Breast epithelium (tissue), 4 donors: ENCODE data around the gene RHOB. TPM values are rescaled to one million over a fixed set of nuclear protein-coding genes. Genes with fewer than 3 reads are reported as not detected.
"Not testable (repeated sequence)": the region's sequence is repeated elsewhere in the genome, so short reads cannot be mapped to it uniquely, and the experiment has no call there.

Experiments
- DNase-seq, 2 donors: peaks; one replicate each; pipeline ENCODE4 v3.0.0-alpha.2; 2019; ENCODE audit warnings: low spot score in 2 of 2
- H3K27ac ChIP-seq, 2 donors: fragments of 200-600 bp; sonication (generic) in 1 of 2; one replicate each; pipeline ENCODE4 v1.5.1; 2016 to 2019; ENCODE audit warnings: mild to moderate bottlenecking in 1 of 2
- H3K27me3 ChIP-seq, 2 donors: fragments of 200-600 bp; sonication (generic) in 1 of 2; one replicate each; pipeline versions ENCODE4 v1.5.1 to v1.6.0; 2017 to 2019; ENCODE audit warnings: control low read depth in 1 of 2, mild to moderate bottlenecking in 1 of 2
- H3K36me3 ChIP-seq: fragments of 200-600 bp; one replicate; pipeline ENCODE4 v1.5.1; 2019
- H3K4me1 ChIP-seq, 2 donors: fragments of 200-600 bp; sonication (generic); one replicate each; pipeline ENCODE4 v1.5.1; 2016 to 2019; ENCODE audit warnings: control low read depth in 1 of 2
- H3K4me3 ChIP-seq, 3 donors: fragments of 200-600 bp; sonication (generic); 1 replicate in 2 of 3; 2 replicates in 1 of 3; pipeline ENCODE4 v1.5.1; 2016 to 2019; ENCODE audit warnings: mild to moderate bottlenecking in 3 of 3, moderate library complexity in 2 of 3
- H3K9me3 ChIP-seq, 2 donors: fragments of 200-600 bp; sonication (generic) in 1 of 2; one replicate each; pipeline ENCODE4 v1.5.1; 2016 to 2019; ENCODE audit warnings: control low read depth in 1 of 2
- CTCF ChIP-seq, 3 donors: fragments of 450-650 bp; IDR thresholded peaks; one replicate each; pipeline ENCODE4 v1.5.1; 2016 to 2017; ENCODE audit warnings: antibody characterized with exemption in 3 of 3, mild to moderate bottlenecking in 3 of 3, moderate library complexity in 3 of 3
- POLR2A ChIP-seq: fragments of 450-650 bp; IDR thresholded peaks from one replicate; pipeline ENCODE4 v1.6.1; 2016; ENCODE audit warnings: antibody characterized with exemption, mild to moderate bottlenecking, moderate library complexity
- POLR2AphosphoS5 ChIP-seq, 3 donors: sonication (generic); formaldehyde crosslinking; IDR thresholded peaks; one replicate each; pipeline ENCODE4 v1.6.1; 2017; ENCODE audit warnings: antibody characterized with exemption in 3 of 3
- intact Hi-C: fragments of 100-400 bp; cut with DNase I; formaldehyde crosslinking; loops from one replicate; pipeline ENCODE4 v1.15.1; 2023; ENCODE audit warnings: low total_unique reads
- total RNA-seq, 3 donors: library from RNA; depleted of rRNA; stranded (reverse); fragments of >200 nt; gene quantifications; one replicate each; pipeline ENCODE4 v1.1.0, GENCODE V29; 2016

The RHOB gene
- total RNA-seq, 3 donors from 2014 or later, result 643 to 1,178 (median 772) TPM

DNA sequence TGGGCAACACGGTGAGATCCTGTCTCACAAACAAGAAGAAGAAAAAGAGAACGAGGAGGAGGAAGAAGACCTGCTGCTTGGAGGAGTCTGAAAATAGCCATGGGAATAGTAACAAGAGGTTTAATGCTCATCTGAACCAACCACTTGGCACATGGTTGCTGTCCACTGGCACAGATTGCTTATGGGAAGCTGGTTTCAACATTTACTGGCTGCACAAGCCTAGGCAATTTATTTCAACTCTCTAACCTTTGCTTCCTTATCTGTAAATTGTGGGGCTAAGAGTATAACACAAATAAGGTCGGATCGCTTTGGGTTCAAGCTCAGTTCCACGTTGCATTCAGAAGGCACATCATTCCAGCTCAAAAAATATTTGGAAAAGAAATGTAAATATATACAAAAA, 14.2 kb upstream of the RHOB start:
- no peaks in the 10 kb centered on the region for H3K9me3 ChIP-seq
- H3K4me3 ChIP-seq, result no peak overlapping the region
- no peak for DNase-seq

GRCh38 chr2:20433249-20433648, 13.6 kb upstream of the RHOB start:
- H3K36me3 ChIP-seq, result no peaks in the 10 kb centered on the region
- intact Hi-C loops, result no loop called here
- no peaks in the 10 kb centered on the region for H3K27me3 ChIP-seq
- no peak overlapping the region for H3K4me3 ChIP-seq
- H3K27ac ChIP-seq, result no peak overlapping the region
- H3K4me1 ChIP-seq, result no peaks in the 10 kb centered on the region
- no peak for DNase-seq
- no peaks in the 10 kb centered on the region for H3K9me3 ChIP-seq
- no peak for TF ChIP-seq POLR2A
- no peak for TF ChIP-seq CTCF (IDR thresholded peaks at IDR 0.05)
- TF ChIP-seq POLR2AphosphoS5 (IDR thresholded peaks at IDR 0.05), result no peak

More for the DNA sequence above, 14.2 kb upstream of the RHOB start:
- no peaks in the 10 kb centered on the region for H3K36me3 ChIP-seq
- no peaks in the 10 kb centered on the region for H3K4me1 ChIP-seq
- no peaks in the 10 kb centered on the region for H3K27me3 ChIP-seq
- intact Hi-C loops, result no loop called here
- H3K27ac ChIP-seq, result no peak overlapping the region
- TF ChIP-seq POLR2A (no peak), POLR2AphosphoS5 (IDR thresholded peaks at IDR 0.05) (no peak), CTCF (IDR thresholded peaks at IDR 0.05) (no peak)

GRCh38 chr2:20433946-20434553, 12.8 kb upstream of the RHOB start:
- H3K36me3 ChIP-seq, result no peaks in the 10 kb centered on the region
- no peaks in the 10 kb centered on the region for H3K9me3 ChIP-seq
- no peak for DNase-seq
- intact Hi-C loops, result no loop called here
- H3K27me3 ChIP-seq, result no peaks in the 10 kb centered on the region
- TF ChIP-seq CTCF (IDR thresholded peaks at IDR 0.05), result no peak
- TF ChIP-seq POLR2A, result no peak
- TF ChIP-seq POLR2AphosphoS5 (IDR thresholded peaks at IDR 0.05), result no peak
- H3K27ac ChIP-seq, result no peak overlapping the region
- no peak overlapping the region for H3K4me3 ChIP-seq
- no peaks in the 10 kb centered on the region for H3K4me1 ChIP-seq

GRCh38 chr2:20434588-20435294, 12.1 kb upstream of the RHOB start:
- H3K4me3 ChIP-seq, result no peak overlapping the region
- DNase-seq, result no peak
- H3K27ac ChIP-seq, result no peak overlapping the region
- H3K27me3 ChIP-seq, result no peaks in the 10 kb centered on the region
- intact Hi-C loops, result no loop called here
- H3K9me3 ChIP-seq, result no peaks in the 10 kb centered on the region
- TF ChIP-seq CTCF (IDR thresholded peaks at IDR 0.05) (no peak), POLR2A (no peak), POLR2AphosphoS5 (IDR thresholded peaks at IDR 0.05) (no peak)
- H3K4me1 ChIP-seq, result no peaks in the 10 kb centered on the region
- H3K36me3 ChIP-seq, result no peaks in the 10 kb centered on the region

- DNase-seq, H3K27me3 ChIP-seq, H3K4me3 ChIP-seq, H3K27ac ChIP-seq, H3K36me3 ChIP-seq, H3K4me1 ChIP-seq, H3K9me3 ChIP-seq, intact Hi-C loops: not testable (repeated sequence)
Measured at GRCh38 chr2:20435456-20435855, 11.4 kb upstream of the RHOB start.
